Epithelial cell of esophagus (primary cell): Measurements from ENCODE around the gene ACACB.
A peak's percentile ranks its signal among the peaks of the same experiment; 100 is the strongest.

Experiments used
- DNase-seq: peaks from one replicate; pipeline ENCODE4 v3.0.0; 2010; ENCODE audit warnings: low read depth
- H3K4me3 ChIP-seq: 2 replicates; pipeline ENCODE4 v1.5.1; 2011; ENCODE audit warnings: mild to moderate bottlenecking, low read length, control low read depth
- CTCF ChIP-seq: IDR thresholded peaks from 2 replicates; pipeline ENCODE4 v1.5.1; 2011; ENCODE audit warnings: low read depth, mild to moderate bottlenecking, low read length, control low read depth, inconsistent platforms; ENCODE audit not compliant: insufficient read depth; ENCODE audit errors: missing control alignments

The ACACB gene

GRCh38 chr12:109277255-109277898 is 161.0 kb downstream of the ACACB start:
- no peak for TF ChIP-seq CTCF
- DNase-seq, result no peak
- no peak overlapping the region for H3K4me3 ChIP-seq

- H3K4me3 ChIP-seq, result no peak overlapping the region
- peak; percentile 13 for DNase-seq
- TF ChIP-seq CTCF, result no peak
Observed at GRCh38 chr12:109277899-109278762, 161.7 kb downstream of the ACACB start.

GRCh38 chr12:109278912-109279311 is 162.5 kb downstream of the ACACB start:
- DNase-seq, result no peak
- H3K4me3 ChIP-seq, result no peak overlapping the region
- no peak for TF ChIP-seq CTCF

DNA sequence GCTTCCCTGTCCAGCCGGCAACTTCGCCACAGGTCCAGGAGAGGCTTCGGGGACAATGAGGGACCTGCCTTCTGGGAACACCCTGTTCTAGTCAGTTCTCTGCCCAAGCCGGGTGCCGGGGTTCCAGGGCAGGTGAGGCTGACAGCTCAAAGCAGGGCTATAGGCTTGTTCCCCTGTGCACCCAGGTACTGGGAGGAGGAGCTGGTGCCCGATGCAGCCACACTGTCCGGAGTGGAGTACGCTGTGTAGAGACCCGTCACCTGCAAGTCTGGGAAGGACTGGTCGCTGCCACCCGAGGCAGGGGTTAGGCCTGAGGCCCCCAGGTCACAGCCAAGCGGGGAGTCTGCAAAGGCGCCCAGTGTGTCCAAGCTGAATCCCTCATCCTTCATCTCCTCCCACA is 163.1 kb downstream of the ACACB start:
- TF ChIP-seq CTCF, result no peak
- no peak for DNase-seq
- H3K4me3 ChIP-seq, result no peak overlapping the region

DNA sequence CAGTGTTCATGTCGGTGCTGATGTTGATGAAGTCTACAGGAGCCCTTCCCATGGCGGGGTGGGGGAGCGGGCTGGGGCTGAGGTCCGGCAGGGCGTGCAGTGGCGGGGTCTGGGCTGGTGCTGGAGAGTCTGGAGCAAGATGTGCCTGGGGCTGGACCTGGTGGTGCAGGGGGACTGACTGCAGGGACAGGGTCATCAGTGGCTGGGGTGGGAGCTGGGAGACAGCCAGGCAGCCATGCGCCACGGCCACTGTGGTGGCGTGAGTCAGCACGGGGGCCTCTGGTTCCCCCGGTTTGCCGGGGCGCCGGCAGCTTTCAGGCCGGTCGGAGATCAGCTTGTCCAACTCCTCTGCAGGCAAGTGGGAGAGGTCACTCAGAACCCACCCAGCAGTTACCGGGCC is 165.1 kb downstream of the ACACB start:
- H3K4me3 ChIP-seq, result no peak overlapping the region
- no peak for TF ChIP-seq CTCF
- DNase-seq, result no peak

- H3K4me3 ChIP-seq, result no peak overlapping the region
- no peak for DNase-seq
- no peak for TF ChIP-seq CTCF
Observed at GRCh38 chr12:109284392-109284791, 168.0 kb downstream of the ACACB start.
